GM12874 (cell line): ENCODE results near the gene STK38L.

Experiments
- TF ChIP-seq, protein P1 (sequence below): IDR thresholded peaks from 2 replicates; pipeline ENCODE4 v1.5.1; 2011; ENCODE audit warnings: low read depth, mild to moderate bottlenecking, control low read depth, low read length, moderate library complexity; ENCODE audit not compliant: insufficient read depth

Gene STK38L

DNA sequence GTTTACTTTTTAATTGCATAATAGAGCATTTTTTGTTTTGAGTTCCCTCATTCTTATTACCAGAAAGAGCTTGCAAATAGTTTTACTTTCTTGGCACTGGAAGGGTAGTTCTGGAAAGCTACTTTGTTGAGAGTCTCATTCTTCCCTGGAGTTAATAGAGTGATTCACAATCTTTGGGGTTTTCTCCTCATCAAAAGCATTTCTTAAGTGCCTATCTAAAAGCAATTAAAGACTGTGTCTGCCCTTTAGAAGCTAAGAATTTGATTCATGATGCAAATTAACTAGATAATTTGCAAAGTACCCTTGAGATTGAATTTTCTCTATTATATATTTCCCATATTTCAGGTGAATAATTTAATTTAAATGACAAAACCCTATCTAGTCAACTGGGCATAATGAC lies 80.4 kb downstream of the STK38L start:
- TF ChIP-seq, protein P1, sequence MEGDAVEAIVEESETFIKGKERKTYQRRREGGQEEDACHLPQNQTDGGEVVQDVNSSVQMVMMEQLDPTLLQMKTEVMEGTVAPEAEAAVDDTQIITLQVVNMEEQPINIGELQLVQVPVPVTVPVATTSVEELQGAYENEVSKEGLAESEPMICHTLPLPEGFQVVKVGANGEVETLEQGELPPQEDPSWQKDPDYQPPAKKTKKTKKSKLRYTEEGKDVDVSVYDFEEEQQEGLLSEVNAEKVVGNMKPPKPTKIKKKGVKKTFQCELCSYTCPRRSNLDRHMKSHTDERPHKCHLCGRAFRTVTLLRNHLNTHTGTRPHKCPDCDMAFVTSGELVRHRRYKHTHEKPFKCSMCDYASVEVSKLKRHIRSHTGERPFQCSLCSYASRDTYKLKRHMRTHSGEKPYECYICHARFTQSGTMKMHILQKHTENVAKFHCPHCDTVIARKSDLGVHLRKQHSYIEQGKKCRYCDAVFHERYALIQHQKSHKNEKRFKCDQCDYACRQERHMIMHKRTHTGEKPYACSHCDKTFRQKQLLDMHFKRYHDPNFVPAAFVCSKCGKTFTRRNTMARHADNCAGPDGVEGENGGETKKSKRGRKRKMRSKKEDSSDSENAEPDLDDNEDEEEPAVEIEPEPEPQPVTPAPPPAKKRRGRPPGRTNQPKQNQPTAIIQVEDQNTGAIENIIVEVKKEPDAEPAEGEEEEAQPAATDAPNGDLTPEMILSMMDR: no peak

DNA sequence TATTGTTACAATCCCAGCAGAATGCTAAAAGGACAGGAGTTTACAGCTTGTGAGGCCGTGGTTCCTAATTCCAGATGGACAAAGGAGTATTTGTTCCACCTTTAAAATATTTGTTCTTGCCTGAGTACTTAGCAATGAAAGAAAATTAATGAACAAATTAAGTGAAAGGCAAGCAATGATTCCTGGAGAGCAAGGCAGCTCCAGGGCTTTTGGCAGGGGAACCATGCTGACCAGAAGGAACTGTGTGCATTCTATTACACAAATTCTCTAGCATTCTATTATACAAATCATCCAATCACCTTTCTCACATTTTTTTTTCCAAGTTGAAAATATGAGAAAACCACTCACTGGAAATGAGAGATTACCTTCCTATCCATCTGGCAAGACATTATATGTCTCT lies 86.8 kb downstream of the STK38L start:
- TF ChIP-seq, protein P1: no peak

DNA sequence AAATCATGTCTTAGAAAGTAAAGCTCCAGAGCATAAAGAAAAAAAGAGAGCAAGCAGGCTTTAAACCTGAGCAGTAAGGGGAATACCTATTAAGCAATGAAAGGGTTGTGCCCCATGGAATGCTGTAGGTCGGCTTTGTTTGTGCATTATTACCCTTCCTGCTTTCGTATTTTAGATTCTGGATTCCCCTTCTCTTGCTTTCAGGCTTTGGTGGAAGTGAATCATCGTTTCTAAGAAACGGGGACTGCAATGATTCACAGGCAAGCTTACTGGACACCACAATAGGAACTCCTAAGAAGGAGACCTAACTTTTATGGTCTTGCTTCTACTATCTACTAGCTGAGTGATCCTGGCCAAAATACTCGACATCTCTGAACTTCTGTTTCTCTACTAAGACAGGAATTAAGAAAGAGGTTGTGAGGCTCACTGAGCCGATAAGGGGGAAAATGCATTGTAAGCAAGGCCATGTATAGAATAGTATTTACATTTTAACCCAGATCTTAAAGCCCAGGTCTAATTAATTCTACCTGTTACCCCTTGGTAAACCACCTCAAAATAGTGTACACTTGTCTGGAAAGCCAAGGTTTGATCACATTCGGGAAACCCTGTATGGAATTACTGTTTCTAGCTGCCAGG lies 87.3 kb downstream of the STK38L start:
- TF ChIP-seq, protein P1: no peak

DNA sequence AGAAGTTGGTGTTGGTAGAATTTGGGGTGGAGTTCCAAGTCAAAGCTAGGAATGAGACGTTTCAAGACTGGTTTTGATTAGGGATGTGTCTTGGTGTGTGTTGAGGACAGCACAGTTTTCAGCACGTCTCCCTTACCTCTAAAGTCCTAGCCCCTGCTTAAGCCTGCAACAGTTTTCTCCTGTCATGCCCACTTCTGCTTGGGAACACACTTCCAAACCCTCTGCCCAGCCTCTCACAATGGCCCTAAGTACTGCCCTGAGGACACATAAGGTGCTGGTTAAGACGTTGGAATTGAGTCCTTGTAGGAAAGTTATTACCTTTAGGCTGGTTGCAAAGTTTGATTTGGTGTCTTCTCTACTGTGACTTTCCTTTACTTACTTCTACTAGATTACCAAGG lies 87.8 kb downstream of the STK38L start:
- TF ChIP-seq, protein P1: no peak

DNA sequence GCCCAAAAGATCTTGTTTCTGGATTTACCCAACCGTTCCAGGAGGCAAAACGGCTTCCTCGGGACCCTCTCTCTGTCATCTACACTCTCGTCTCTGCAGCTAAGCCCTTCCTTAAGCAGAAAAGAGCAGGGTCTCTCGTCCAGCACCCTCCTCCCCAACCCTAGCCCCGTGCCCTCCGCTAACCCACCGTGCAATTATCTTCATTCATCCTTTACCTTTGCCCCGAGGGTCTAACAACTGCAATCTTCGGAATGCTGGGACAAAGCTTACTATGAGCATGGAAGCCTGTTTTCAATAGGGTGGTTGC lies 88.3 kb downstream of the STK38L start:
- TF ChIP-seq, protein P1: no peak

DNA sequence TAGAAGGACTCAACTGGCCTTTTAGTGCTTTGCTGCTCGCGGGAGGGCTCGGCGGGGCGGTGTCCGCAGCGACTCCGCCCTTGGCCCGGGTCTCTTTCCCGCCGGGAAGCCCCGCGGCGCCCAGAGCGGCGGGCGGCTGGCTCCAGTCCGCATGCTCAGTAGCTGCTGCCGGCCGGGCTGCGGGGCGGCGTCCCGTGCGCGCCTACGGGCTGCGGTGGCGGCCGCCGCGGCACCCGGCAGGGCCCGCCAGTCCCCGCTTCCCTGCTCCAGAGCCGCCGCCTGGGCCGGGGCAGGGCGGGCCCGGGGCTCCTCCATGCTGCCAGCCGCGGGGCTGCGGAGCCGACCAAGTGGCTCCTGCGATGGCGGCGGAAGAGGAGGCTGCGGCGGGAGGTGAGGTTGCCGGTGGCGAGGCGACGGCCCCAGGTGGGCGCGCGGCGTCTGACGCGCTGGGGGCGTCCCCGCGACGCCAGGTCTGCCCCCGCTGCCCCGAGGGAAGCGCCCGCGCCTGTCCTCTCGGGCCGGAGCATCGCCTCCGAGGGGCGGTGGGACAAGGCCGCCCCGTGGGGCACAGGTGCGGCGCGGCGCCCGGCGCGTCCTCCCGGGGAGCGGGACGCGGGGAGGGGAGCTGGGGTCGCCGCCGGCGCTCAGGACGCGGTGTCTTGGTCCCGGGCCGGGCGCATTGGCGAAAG lies 88.8 kb downstream of the STK38L start, which contains the start of gene BMAL2:
Gene BMAL2 (plus strand): TSS at position 123 of the 689 bp plus-strand sequence. CDS start 237 bp downstream, at position 360.
- TF ChIP-seq, protein P1: no peak

DNA sequence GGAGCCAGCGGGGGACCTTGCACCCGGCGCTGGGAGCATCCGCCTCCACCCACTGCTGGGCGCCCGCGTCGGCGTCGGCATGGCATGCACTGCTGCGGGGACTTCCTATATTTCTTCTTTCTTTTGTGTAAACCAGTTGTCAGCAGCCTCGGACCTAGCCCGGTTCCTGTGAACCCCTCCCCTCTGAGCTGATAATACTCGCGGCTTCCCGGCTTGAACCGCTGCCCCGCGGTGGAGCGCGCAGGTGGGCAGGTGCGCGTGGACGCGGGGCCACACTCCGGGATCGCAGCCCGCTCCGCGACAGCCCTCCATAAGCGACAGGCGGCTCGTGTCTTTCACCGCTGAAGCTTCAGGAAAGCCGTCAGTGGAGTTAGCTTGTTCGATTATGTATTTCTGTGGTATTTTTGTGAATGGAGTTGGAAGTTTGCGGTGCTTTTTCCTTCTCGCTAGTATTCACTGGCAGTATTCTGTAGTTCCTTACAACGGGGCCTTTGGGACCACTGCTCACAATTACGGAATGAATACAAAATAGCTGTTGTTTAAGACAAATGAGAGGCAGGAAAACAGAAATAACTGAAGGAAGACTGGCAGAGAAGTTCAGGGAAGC lies 89.4 kb downstream of the STK38L start:
- TF ChIP-seq, protein P1: no peak
